HL-60 (cell line): Measurements from ENCODE around the gene CORO2A.
A peak's percentile ranks its signal among the peaks of the same experiment; 100 is the strongest.

Experiments used
- DNase-seq, 2 experiments: peaks; one replicate each; pipeline ENCODE4 v3.0.0-alpha.2; 2010 to 2020; ENCODE audit warnings: low read depth in 1 of 2, low spot score in 1 of 2
- H3K27ac ChIP-seq: fragments of 250-450 bp; sonication (Bioruptor Pico); replicated peaks from 2 replicates; pipeline ENCODE4 v1.5.1; 2020; ENCODE audit warnings: mild to moderate bottlenecking, moderate library complexity
- H3K27me3 ChIP-seq: fragments of 250-450 bp; sonication (Bioruptor Pico); 2 replicates; pipeline ENCODE4 v1.5.1; 2021; ENCODE audit warnings: mild to moderate bottlenecking, moderate library complexity; ENCODE audit not compliant: insufficient read depth, poor library complexity, severe bottlenecking
- H3K4me3 ChIP-seq: replicated peaks from 2 replicates; pipeline ENCODE4 v1.5.1; 2011; ENCODE audit warnings: mild to moderate bottlenecking, control low read depth, low read length; ENCODE audit not compliant: insufficient read depth
- CTCF ChIP-seq: IDR thresholded peaks from one replicate; pipeline ENCODE4 v1.5.1; 2011; ENCODE audit warnings: low read length, control low read depth, inconsistent platforms; ENCODE audit not compliant: insufficient read depth
- GABPA ChIP-seq: IDR thresholded peaks from 2 replicates; pipeline ENCODE4 v1.6.1; 2012; ENCODE audit warnings: low read depth
- POLR2AphosphoS5 ChIP-seq: IDR thresholded peaks from 2 replicates; pipeline ENCODE4 v1.6.1; 2012; ENCODE audit warnings: low read depth
- REST ChIP-seq: IDR thresholded peaks from 2 replicates; pipeline ENCODE4 v1.6.1; 2012; ENCODE audit warnings: low read depth; ENCODE audit not compliant: insufficient replicate concordance
- SPI1 ChIP-seq: IDR thresholded peaks from 2 replicates; pipeline ENCODE4 v1.6.1; 2012; ENCODE audit warnings: low read depth, mild to moderate bottlenecking, borderline replicate concordance

Gene CORO2A

GRCh38 chr9:98083566-98084183 is 108.8 kb downstream of the CORO2A start:
- DNase-seq = no peak
- H3K27me3 ChIP-seq = no peaks in the 10 kb centered on the region
- no peak overlapping the region for H3K4me3 ChIP-seq
- no peak for TF ChIP-seq POLR2AphosphoS5
- no peak for TF ChIP-seq SPI1
- no peak for TF ChIP-seq GABPA
- TF ChIP-seq REST = no peak
- TF ChIP-seq CTCF = no peak
- no peak overlapping the region for H3K27ac ChIP-seq

- no peak for TF ChIP-seq CTCF
- peak; percentile 17; the same call in 1 of the 2 replicates for TF ChIP-seq POLR2AphosphoS5
- no peak for DNase-seq
- Histone ChIP-seq H3K27me3 (no peaks in the 10 kb centered on the region), H3K27ac (no peak overlapping the region), H3K4me3 (no peak overlapping the region)
Measured at GRCh38 chr9:98083061-98083501, 109.4 kb downstream of the CORO2A start.

GRCh38 chr9:98081477-98082219 is 110.8 kb downstream of the CORO2A start:
- Histone ChIP-seq H3K27ac (peak overlapping the region; percentile 29), H3K27me3 (no peaks in the 10 kb centered on the region), H3K4me3 (no peak overlapping the region)
- no peak for TF ChIP-seq REST
- no peak for TF ChIP-seq GABPA
- no peak for TF ChIP-seq SPI1
- TF ChIP-seq POLR2AphosphoS5 = no peak
- no peak for TF ChIP-seq CTCF
- DNase-seq = peak in 1 of 2 experiments; percentile 38

- Histone ChIP-seq H3K27ac (peak overlapping the region; percentile 29; the same call in 1 of the 2 replicates), H3K27me3 (no peaks in the 10 kb centered on the region), H3K4me3 (no peak overlapping the region)
- DNase-seq = no peak
- TF ChIP-seq GABPA (no peak), REST (no peak), POLR2AphosphoS5 (no peak), CTCF (no peak), SPI1 (no peak)
Measured at GRCh38 chr9:98080780-98081179, 111.7 kb downstream of the CORO2A start.
